ENCODE data around the gene CHIC2. TPM values are rescaled to one million over a fixed set of nuclear protein-coding genes. Genes with fewer than 3 reads are reported as not detected.

Gene CHIC2
- total RNA-seq, 2 donors from 2014 or later = 10.2 to 14.4 TPM

DNA sequence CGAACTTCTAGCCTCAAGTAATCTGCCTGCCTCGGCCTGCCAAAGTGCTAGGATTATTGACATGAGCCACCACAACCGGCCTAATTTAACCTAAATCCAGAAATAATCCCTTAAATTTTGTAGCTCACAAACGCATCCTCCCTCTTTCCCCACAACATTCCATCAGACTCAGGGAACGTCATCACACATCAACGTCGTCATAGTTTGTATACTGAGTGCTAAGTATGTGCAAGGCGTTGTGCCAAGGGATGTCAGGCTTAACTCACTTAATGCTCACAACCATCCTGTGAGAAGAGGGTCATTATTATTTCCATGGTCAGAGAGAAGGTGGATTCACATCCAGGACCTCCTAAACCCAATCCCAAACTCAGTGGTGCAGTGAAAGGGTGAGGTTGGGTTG is 26.0 kb upstream of the CHIC2 start:
- H3K4me3 Mint-ChIP-seq = no peak overlapping the region
- TF ChIP-seq, protein P1, sequence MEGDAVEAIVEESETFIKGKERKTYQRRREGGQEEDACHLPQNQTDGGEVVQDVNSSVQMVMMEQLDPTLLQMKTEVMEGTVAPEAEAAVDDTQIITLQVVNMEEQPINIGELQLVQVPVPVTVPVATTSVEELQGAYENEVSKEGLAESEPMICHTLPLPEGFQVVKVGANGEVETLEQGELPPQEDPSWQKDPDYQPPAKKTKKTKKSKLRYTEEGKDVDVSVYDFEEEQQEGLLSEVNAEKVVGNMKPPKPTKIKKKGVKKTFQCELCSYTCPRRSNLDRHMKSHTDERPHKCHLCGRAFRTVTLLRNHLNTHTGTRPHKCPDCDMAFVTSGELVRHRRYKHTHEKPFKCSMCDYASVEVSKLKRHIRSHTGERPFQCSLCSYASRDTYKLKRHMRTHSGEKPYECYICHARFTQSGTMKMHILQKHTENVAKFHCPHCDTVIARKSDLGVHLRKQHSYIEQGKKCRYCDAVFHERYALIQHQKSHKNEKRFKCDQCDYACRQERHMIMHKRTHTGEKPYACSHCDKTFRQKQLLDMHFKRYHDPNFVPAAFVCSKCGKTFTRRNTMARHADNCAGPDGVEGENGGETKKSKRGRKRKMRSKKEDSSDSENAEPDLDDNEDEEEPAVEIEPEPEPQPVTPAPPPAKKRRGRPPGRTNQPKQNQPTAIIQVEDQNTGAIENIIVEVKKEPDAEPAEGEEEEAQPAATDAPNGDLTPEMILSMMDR (conservative IDR thresholded peaks at IDR 0.05) = no peak
- no peak for DNase-seq

DNA sequence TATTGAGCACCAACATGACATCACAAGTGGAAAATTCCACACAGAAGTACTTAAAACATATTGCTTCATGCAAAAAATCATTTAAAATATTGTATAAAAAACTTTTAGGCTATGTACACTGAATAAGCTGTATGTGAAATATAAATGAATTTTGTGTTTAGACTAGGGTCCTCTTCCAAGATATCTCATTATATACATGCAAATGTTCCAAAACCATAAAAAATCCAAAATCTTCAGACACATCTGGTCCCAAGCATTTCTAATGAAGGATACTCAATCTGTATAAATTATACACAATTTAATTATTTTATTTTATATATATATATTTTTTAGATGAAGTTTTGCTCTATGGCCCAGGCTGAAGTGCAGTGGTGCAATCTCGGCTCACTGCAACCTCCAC is 25.5 kb upstream of the CHIC2 start:
- peaks cover 4% of the 10 kb centered on the region for H3K4me1 ChIP-seq (ENCODE audit: control insufficient read depth, insufficient read depth, low read length)
- H3K9me3 ChIP-seq (ENCODE audit: control insufficient read depth, low read length) = no peaks in the 10 kb centered on the region
- no peak overlapping the region for H3K27ac ChIP-seq (ENCODE audit: low read depth, low read length)
- no peak for DNase-seq
- peaks cover 87% of the 10 kb centered on the region for H3K27me3 Mint-ChIP-seq (ENCODE audit: insufficient read depth)
- H3K27ac Mint-ChIP-seq = no peak overlapping the region
- WGBS, 2 experiments (ENCODE audit: insufficient coverage in 1 of 2, insufficient read length in 1 of 2) = 75% methylated on average over 1 of the region's 1 CpG; no CpG with 5 or more reads in 1 of the 2 experiments
- no peak overlapping the region for H3K9ac ChIP-seq (ENCODE audit: extremely low read depth, low read length, poor library complexity, severe bottlenecking)
- peaks cover 26% of the 10 kb centered on the region for H3K4me1 Mint-ChIP-seq
- no peaks in the 10 kb centered on the region for H3K9me3 Mint-ChIP-seq
- H3K36me3 Mint-ChIP-seq (ENCODE audit: low read depth) = no peaks in the 10 kb centered on the region
- H3K27me3 ChIP-seq (ENCODE audit: control insufficient read depth, insufficient read depth, low read length, poor library complexity, severe bottlenecking) = peaks cover 81% of the 10 kb centered on the region
- no peak overlapping the region for H3K4me3 Mint-ChIP-seq
- TF ChIP-seq, protein P1 (conservative IDR thresholded peaks at IDR 0.05) = no peak
- H3K4me3 ChIP-seq (ENCODE audit: low read length) = no peak overlapping the region
- no peaks in the 10 kb centered on the region for H3K36me3 ChIP-seq (ENCODE audit: control insufficient read depth, insufficient read depth, low read length)

More for the DNA sequence above, 26.0 kb upstream of the CHIC2 start:
- Mint-ChIP-seq H3K4me1 (peaks cover 31% of the 10 kb centered on the region), H3K27me3 (ENCODE audit: insufficient read depth) (peaks cover 91% of the 10 kb centered on the region), H3K27ac (no peak overlapping the region), H3K36me3 (ENCODE audit: low read depth) (no peaks in the 10 kb centered on the region), H3K9me3 (no peaks in the 10 kb centered on the region)
- Histone ChIP-seq H3K27ac (ENCODE audit: low read depth, low read length) (no peak overlapping the region), H3K4me3 (ENCODE audit: low read length) (no peak overlapping the region), H3K4me1 (ENCODE audit: control insufficient read depth, insufficient read depth, low read length) (peaks cover 5% of the 10 kb centered on the region), H3K36me3 (ENCODE audit: control insufficient read depth, insufficient read depth, low read length) (no peaks in the 10 kb centered on the region), H3K9me3 (ENCODE audit: control insufficient read depth, low read length) (no peaks in the 10 kb centered on the region), H3K9ac (ENCODE audit: extremely low read depth, low read length, poor library complexity, severe bottlenecking) (no peak overlapping the region), H3K27me3 (ENCODE audit: control insufficient read depth, insufficient read depth, low read length, poor library complexity, severe bottlenecking) (peaks cover 85% of the 10 kb centered on the region)
- 76 to 100% methylated on average over 1 to 8 of the region's 8 CpGs for WGBS, 2 experiments (ENCODE audit: insufficient coverage in 1 of 2, insufficient read length in 1 of 2)

DNA sequence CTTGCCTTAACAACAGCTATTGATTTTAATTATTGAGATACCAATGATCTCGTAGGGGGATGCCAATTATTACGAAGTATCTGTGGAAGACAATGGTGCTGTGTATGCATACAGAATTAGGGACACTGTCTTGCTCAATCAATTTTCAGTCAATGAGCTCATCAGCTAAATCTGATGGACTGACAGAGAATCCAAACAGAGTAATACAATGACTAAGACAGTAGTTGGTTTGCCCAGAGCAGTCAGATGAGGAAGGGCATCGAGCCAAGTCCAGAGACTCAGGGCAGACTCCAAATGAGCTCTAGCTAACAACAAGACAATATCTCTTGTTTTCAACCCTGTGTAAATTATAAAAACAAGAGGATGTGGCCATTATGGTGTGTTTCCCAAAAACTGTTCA is 20.9 kb upstream of the CHIC2 start:
- Histone ChIP-seq H3K4me3 (ENCODE audit: low read length) (no peak overlapping the region), H3K9me3 (ENCODE audit: control insufficient read depth, low read length) (no peaks in the 10 kb centered on the region), H3K4me1 (ENCODE audit: control insufficient read depth, insufficient read depth, low read length) (no peaks in the 10 kb centered on the region), H3K27ac (ENCODE audit: low read depth, low read length) (no peak overlapping the region), H3K27me3 (ENCODE audit: control insufficient read depth, insufficient read depth, low read length, poor library complexity, severe bottlenecking) (peaks cover 35% of the 10 kb centered on the region), H3K36me3 (ENCODE audit: control insufficient read depth, insufficient read depth, low read length) (no peaks in the 10 kb centered on the region), H3K9ac (ENCODE audit: extremely low read depth, low read length, poor library complexity, severe bottlenecking) (no peak overlapping the region)
- no peaks in the 10 kb centered on the region for H3K9me3 Mint-ChIP-seq
- WGBS, 2 experiments (ENCODE audit: insufficient coverage in 1 of 2, insufficient read length in 1 of 2) = 98% methylated on average over 3 of the region's 3 CpGs; no CpG with 5 or more reads in 1 of the 2 experiments
- TF ChIP-seq, protein P1 (conservative IDR thresholded peaks at IDR 0.05) = no peak
- peaks cover 46% of the 10 kb centered on the region for H3K27me3 Mint-ChIP-seq (ENCODE audit: insufficient read depth)
- no peaks in the 10 kb centered on the region for H3K4me1 Mint-ChIP-seq
- H3K36me3 Mint-ChIP-seq (ENCODE audit: low read depth) = no peaks in the 10 kb centered on the region
- no peak for DNase-seq
- H3K27ac Mint-ChIP-seq = no peak overlapping the region
- H3K4me3 Mint-ChIP-seq = no peak overlapping the region

Data from endodermal cell (in vitro differentiated cells).